ENCODE data around the gene SLC4A2.
"Not testable (repeated sequence)": the region's sequence is repeated elsewhere in the genome, so short reads cannot be mapped to it uniquely, and the experiment has no call there.

SLC4A2 gene

DNA sequence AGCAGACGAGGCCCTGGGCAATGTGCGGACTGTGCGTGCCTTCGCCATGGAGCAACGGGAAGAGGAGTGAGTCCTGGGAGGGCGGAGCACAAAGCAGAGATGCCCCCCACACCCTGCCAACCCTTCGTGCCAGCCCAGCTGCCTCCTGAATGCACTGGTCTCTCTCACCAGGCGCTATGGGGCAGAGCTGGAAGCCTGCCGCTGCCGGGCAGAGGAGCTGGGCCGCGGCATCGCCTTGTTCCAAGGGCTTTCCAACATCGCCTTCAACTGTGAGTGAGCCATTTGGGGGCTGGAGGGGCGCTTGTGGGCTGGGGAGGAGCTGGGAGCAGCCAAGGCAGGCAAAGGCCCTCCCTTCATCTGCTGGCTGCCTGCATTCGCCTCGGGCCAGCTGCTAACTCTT, 23.5 kb upstream of the SLC4A2 start:
- peaks cover 2% of the 10 kb centered on the region for H3K36me3 ChIP-seq (ENCODE audit: control insufficient read depth, insufficient read depth, low read length)
- H3K23ac ChIP-seq (ENCODE audit: low read length) = no peak overlapping the region
- H3K4me1 ChIP-seq (ENCODE audit: control insufficient read depth, low read depth, low read length) = no peaks in the 10 kb centered on the region
- no peak overlapping the region for H3K27ac ChIP-seq (ENCODE audit: low read depth, low read length)
- WGBS (ENCODE audit: extremely low coverage, insufficient coverage, low lambda C conversion rate) = no CpG with 5 or more reads among the region's 17 CpGs
- no peak overlapping the region for H2BK120ac ChIP-seq (ENCODE audit: low read depth, low read length)
- H3K18ac ChIP-seq (ENCODE audit: low read length) = no peak overlapping the region
- H3K79me2 ChIP-seq (ENCODE audit: control insufficient read depth, insufficient read depth, low read length) = no peaks in the 10 kb centered on the region
- H4K5ac ChIP-seq (ENCODE audit: low read length) = no peak overlapping the region
- no peak overlapping the region for H2AK5ac ChIP-seq (ENCODE audit: low read length)
- no peak overlapping the region for H3K56ac ChIP-seq (ENCODE audit: low read length)
- H2BK15ac ChIP-seq (replicated peaks; ENCODE audit: low read depth) = no peak overlapping the region
- DNase-seq = no peak
- H3K4ac ChIP-seq (ENCODE audit: low read depth, low read length) = no peak overlapping the region
- no peak overlapping the region for H2BK5ac ChIP-seq (ENCODE audit: low read length)
- H3K4me2 ChIP-seq (ENCODE audit: low read length) = no peak overlapping the region
- no peak overlapping the region for H4K8ac ChIP-seq (ENCODE audit: low read depth, low read length)
- no peak overlapping the region for H3K9ac ChIP-seq (ENCODE audit: low read length)
- no peak overlapping the region for H3K4me3 ChIP-seq (ENCODE audit: low read length)
- no peaks in the 10 kb centered on the region for H3K27me3 ChIP-seq (ENCODE audit: insufficient read depth, low read length, poor library complexity)
- H3K79me1 ChIP-seq (ENCODE audit: low read length) = no peaks in the 10 kb centered on the region

DNA sequence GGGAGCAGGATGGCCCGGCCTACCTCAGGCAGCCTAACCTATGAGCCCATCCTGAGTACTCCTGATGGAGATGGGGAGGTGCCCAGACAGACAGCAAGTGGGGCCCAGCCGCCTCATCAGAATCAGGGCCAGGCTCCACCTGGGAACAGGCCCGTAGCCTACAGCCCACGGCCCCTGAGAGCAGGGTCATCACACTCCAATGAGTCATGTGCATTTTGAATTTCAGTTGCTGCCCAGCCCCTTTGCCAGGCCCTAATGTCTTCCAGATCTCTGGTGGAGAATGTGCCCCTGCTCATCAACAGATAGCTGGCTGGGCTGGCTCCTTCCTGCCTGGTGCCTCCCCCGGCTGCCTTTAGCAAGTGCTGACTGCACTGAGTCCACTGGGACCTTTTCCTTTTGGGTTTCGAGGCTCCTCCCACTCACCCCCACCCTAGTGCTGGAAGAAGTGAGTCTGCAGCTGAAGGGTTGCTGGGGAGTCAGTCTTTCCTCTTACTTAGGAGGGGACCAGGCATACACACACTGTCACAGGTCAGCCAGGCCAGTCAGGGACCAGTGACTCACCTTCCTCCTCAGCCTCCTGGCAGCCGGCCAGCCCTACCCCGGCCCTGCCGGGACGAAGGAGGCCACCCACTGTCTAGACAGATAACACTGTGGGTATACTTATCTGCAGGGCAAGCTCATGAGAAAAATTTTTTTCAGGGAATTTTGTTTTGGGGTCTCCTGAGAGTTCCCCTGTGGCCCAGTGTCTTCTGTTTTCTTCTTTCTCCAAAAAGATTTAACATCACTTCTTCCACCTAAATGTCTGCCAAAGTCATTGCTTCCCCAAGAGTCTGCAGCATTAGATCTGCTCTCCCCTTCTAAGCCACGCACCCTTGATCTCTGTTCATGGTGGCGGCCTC, 20.2 kb upstream of the SLC4A2 start:
- Histone ChIP-seq H2BK5ac (ENCODE audit: low read length) (no peak overlapping the region), H3K56ac (ENCODE audit: low read length) (no peak overlapping the region), H3K4me1 (ENCODE audit: control insufficient read depth, low read depth, low read length) (no peaks in the 10 kb centered on the region), H3K4ac (ENCODE audit: low read depth, low read length) (no peak overlapping the region), H2AK5ac (ENCODE audit: low read length) (no peak overlapping the region), H2BK15ac (replicated peaks; ENCODE audit: low read depth) (no peak overlapping the region), H3K9ac (ENCODE audit: low read length) (no peak overlapping the region), H3K23ac (ENCODE audit: low read length) (no peak overlapping the region), H3K4me3 (ENCODE audit: low read length) (no peak overlapping the region), H3K36me3 (ENCODE audit: control insufficient read depth, insufficient read depth, low read length) (peaks cover 2% of the 10 kb centered on the region), H3K27me3 (ENCODE audit: insufficient read depth, low read length, poor library complexity) (no peaks in the 10 kb centered on the region), H3K4me2 (ENCODE audit: low read length) (no peak overlapping the region), H4K5ac (ENCODE audit: low read length) (no peak overlapping the region), H3K79me2 (ENCODE audit: control insufficient read depth, insufficient read depth, low read length) (no peaks in the 10 kb centered on the region), H2BK120ac (ENCODE audit: low read depth, low read length) (no peak overlapping the region), H3K18ac (ENCODE audit: low read length) (no peak overlapping the region), H4K8ac (ENCODE audit: low read depth, low read length) (no peak overlapping the region), H3K79me1 (ENCODE audit: low read length) (no peaks in the 10 kb centered on the region), H3K27ac (ENCODE audit: low read depth, low read length) (no peak overlapping the region)
- peak; percentile 73 for DNase-seq
- no CpG with 5 or more reads among the region's 12 CpGs for WGBS (ENCODE audit: extremely low coverage, insufficient coverage, low lambda C conversion rate)

DNA sequence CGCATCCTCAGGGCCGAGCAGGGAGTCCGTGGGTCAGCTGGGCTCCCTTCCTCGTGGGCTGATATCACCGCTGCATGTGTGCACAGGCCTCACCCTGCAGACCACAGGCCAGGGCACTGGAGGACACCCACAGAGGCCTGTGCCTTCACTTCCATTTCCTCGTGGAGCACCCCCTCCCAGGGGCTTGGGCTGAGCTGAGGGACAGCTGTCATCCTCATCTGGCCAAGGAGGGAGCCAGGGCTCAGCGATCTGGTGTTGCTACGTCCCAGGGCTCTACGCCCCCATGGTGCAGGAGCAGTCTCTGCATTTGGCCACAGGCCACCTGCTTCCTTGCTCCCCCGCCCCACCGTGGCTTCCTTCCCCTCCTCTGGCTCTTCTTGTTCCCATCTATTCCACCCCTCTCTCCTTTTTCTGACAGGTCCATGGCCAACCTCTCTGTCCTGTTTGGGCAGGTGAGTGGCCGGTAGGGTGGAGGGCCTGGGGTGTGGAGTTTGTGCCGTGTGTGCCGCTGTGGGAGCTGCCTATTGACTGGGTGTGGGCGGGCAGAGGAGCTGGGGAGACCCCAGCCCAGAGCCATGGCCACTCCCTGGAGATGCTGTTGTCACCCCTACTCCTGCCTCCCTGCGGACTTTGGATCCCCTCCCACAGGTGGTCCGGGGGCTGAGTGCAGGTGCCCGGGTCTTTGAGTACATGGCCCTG, 19.4 kb upstream of the SLC4A2 start:
- Histone ChIP-seq H3K4me3 (ENCODE audit: low read length) (no peak overlapping the region), H2BK5ac (ENCODE audit: low read length) (no peak overlapping the region), H4K8ac (ENCODE audit: low read depth, low read length) (no peak overlapping the region), H3K4me1 (ENCODE audit: control insufficient read depth, low read depth, low read length) (no peaks in the 10 kb centered on the region), H2BK15ac (replicated peaks; ENCODE audit: low read depth) (no peak overlapping the region), H3K36me3 (ENCODE audit: control insufficient read depth, insufficient read depth, low read length) (peaks cover 2% of the 10 kb centered on the region), H3K27ac (ENCODE audit: low read depth, low read length) (no peak overlapping the region), H4K5ac (ENCODE audit: low read length) (no peak overlapping the region), H3K56ac (ENCODE audit: low read length) (no peak overlapping the region), H3K18ac (ENCODE audit: low read length) (no peak overlapping the region), H3K79me2 (ENCODE audit: control insufficient read depth, insufficient read depth, low read length) (no peaks in the 10 kb centered on the region), H3K4me2 (ENCODE audit: low read length) (no peak overlapping the region), H2AK5ac (ENCODE audit: low read length) (no peak overlapping the region), H3K23ac (ENCODE audit: low read length) (no peak overlapping the region), H3K9ac (ENCODE audit: low read length) (no peak overlapping the region), H3K4ac (ENCODE audit: low read depth, low read length) (no peak overlapping the region), H3K79me1 (ENCODE audit: low read length) (no peaks in the 10 kb centered on the region), H3K27me3 (ENCODE audit: insufficient read depth, low read length, poor library complexity) (no peaks in the 10 kb centered on the region), H2BK120ac (ENCODE audit: low read depth, low read length) (no peak overlapping the region)
- DNase-seq = no peak
- WGBS (ENCODE audit: extremely low coverage, insufficient coverage, low lambda C conversion rate) = no CpG with 5 or more reads among the region's 18 CpGs

DNA sequence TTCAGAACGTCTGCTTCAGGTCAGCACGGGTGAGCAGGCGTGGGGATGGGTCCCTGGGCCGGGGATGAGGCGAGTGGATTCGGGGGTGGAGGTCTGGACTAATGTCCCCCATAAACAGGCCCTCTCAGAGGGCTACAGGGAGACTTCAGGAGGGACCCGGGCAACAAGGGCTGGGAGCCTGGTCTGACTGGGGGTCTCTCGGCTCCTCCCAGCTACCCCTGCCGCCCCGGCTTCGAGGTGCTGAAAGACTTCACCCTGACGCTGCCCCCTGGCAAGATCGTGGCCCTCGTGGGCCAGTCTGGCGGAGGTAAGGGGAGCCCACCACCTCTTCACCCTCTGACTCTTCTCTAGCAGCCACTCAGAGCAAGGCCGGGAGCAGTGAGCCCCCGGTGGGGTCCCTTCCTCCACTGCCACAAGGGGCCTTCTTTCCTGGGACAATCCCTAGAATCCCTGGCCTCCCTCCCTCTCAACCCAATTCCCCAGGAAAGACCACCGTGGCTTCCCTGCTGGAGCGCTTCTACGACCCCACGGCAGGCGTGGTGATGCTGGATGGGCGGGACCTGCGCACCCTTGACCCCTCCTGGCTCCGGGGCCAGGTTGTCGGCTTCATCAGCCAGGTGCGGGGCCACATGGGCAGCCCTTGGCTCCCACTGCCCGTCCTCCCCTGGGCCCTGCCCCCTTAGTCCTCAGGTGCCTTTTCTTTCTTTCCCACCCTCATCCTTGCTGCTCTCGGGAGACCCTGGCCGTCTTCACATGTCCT, 18.6 kb upstream of the SLC4A2 start:
- Histone ChIP-seq H4K8ac (ENCODE audit: low read depth, low read length) (no peak overlapping the region), H3K23ac (ENCODE audit: low read length) (no peak overlapping the region), H4K5ac (ENCODE audit: low read length) (no peak overlapping the region), H3K36me3 (ENCODE audit: control insufficient read depth, insufficient read depth, low read length) (peaks cover 2% of the 10 kb centered on the region), H3K18ac (ENCODE audit: low read length) (no peak overlapping the region), H3K4me2 (ENCODE audit: low read length) (no peak overlapping the region), H3K56ac (ENCODE audit: low read length) (no peak overlapping the region), H3K4me3 (ENCODE audit: low read length) (no peak overlapping the region), H2BK15ac (replicated peaks; ENCODE audit: low read depth) (no peak overlapping the region), H3K27me3 (ENCODE audit: insufficient read depth, low read length, poor library complexity) (no peaks in the 10 kb centered on the region), H3K9ac (ENCODE audit: low read length) (no peak overlapping the region), H2BK120ac (ENCODE audit: low read depth, low read length) (no peak overlapping the region), H3K4me1 (ENCODE audit: control insufficient read depth, low read depth, low read length) (no peaks in the 10 kb centered on the region), H3K79me1 (ENCODE audit: low read length) (no peaks in the 10 kb centered on the region), H3K27ac (ENCODE audit: low read depth, low read length) (no peak overlapping the region), H3K79me2 (ENCODE audit: control insufficient read depth, insufficient read depth, low read length) (no peaks in the 10 kb centered on the region), H2BK5ac (ENCODE audit: low read length) (no peak overlapping the region), H2AK5ac (ENCODE audit: low read length) (no peak overlapping the region), H3K4ac (ENCODE audit: low read depth, low read length) (no peak overlapping the region)
- no peak for DNase-seq
- no CpG with 5 or more reads among the region's 30 CpGs for WGBS (ENCODE audit: extremely low coverage, insufficient coverage, low lambda C conversion rate)

DNA sequence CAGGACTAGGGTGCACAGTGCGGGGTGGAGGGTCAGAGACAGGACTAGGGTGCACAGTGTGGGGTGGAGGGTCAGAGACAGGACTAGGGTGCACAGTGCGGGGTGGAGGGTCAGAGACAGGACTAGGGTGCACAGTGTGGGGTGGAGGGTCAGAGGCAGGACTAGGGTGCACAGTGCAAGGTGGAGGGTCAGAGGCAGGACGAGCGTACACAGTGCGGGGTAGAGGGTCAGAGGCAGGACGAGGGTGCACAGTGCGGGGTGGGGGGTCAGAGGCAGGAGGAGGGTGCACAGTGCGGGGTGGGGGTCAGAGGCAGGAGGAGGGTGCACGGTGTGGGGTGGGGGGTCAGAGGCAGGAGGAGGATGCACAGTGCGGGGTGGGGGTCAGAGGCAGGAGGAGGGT, 15.9 kb upstream of the SLC4A2 start:
- H3K36me3 ChIP-seq (ENCODE audit: control insufficient read depth, insufficient read depth, low read length) = not testable (repeated sequence)

More for the DNA sequence above, 15.9 kb upstream of the SLC4A2 start:
- H3K23ac ChIP-seq (ENCODE audit: low read length); H4K5ac ChIP-seq (ENCODE audit: low read length); DNase-seq; H2BK120ac ChIP-seq (ENCODE audit: low read depth, low read length); H3K4ac ChIP-seq (ENCODE audit: low read depth, low read length); H3K4me1 ChIP-seq (ENCODE audit: control insufficient read depth, low read depth, low read length); H3K9ac ChIP-seq (ENCODE audit: low read length); H3K79me2 ChIP-seq (ENCODE audit: control insufficient read depth, insufficient read depth, low read length); H2AK5ac ChIP-seq (ENCODE audit: low read length); H2BK5ac ChIP-seq (ENCODE audit: low read length); H3K4me3 ChIP-seq (ENCODE audit: low read length); H3K56ac ChIP-seq (ENCODE audit: low read length); H4K8ac ChIP-seq (ENCODE audit: low read depth, low read length); H2BK15ac ChIP-seq (replicated peaks; ENCODE audit: low read depth); H3K79me1 ChIP-seq (ENCODE audit: low read length); H3K4me2 ChIP-seq (ENCODE audit: low read length); H3K18ac ChIP-seq (ENCODE audit: low read length); H3K27ac ChIP-seq (ENCODE audit: low read depth, low read length); H3K27me3 ChIP-seq (ENCODE audit: insufficient read depth, low read length, poor library complexity): not testable (repeated sequence)
- no CpG with 5 or more reads among the region's 10 CpGs for WGBS (ENCODE audit: extremely low coverage, insufficient coverage, low lambda C conversion rate)
